SK-N-SH (cell line): ENCODE data around the gene MRM1. TPM values are rescaled to one million over a fixed set of nuclear protein-coding genes. Genes with fewer than 3 reads are reported as not detected.
A peak's percentile ranks its signal among the peaks of the same experiment; 100 is the strongest.

Experiments used
- CTCF ChIA-PET: fragments of 300-600, 350-600 bp; formaldehyde crosslinking; extraction: SDS; loops from one replicate; lab custom pipeline; 2021; lab: Yijun Ruan, JAX
- POLR2A ChIA-PET: fragments of 350-600 bp; sonication (Branson Sonifier 250); formaldehyde crosslinking; extraction: SDS; loops from one replicate; lab custom pipeline; 2020; ENCODE audit warnings: antibody characterized with exemption, inconsistent platforms; lab: Yijun Ruan, JAX
- DNase-seq: peaks from one replicate; pipeline ENCODE4 v3.0.0; 2012
- H2AFZ ChIP-seq: fragments of 200-600 bp; sonication (generic); 2 replicates; pipeline ENCODE4 v1.8.1; 2016; ENCODE audit warnings: antibody characterized with exemption, mild to moderate bottlenecking, low read depth
- H3F3A ChIP-seq: fragments of 200-600 bp; sonication (generic); replicated peaks from 2 replicates; pipeline ENCODE3; 2016; ENCODE audit warnings: antibody characterized with exemption, mild to moderate bottlenecking; ENCODE audit not compliant: insufficient read depth
- H3K27ac ChIP-seq, 2 experiments: fragments of 200-500 bp in 1 of 2; fragments of 200-600 bp in 1 of 2; sonication (Bioruptor generic) in 1 of 2; sonication (generic), shearing (Covaris generic) in 1 of 2; 2 replicates each; pipeline versions ENCODE4 v1.5.1 to v1.6.1; 2014 to 2016; ENCODE audit warnings: low read depth in 2 of 2, inconsistent platforms in 1 of 2, low read length in 1 of 2, mild to moderate bottlenecking in 1 of 2, mixed read lengths in 1 of 2
- H3K27me3 ChIP-seq: fragments of 200-600 bp; sonication (generic), shearing (Covaris generic); 2 replicates; pipeline ENCODE4 v1.6.1; 2016; ENCODE audit warnings: mixed run types; ENCODE audit not compliant: insufficient read depth
- H3K36me3 ChIP-seq, 2 experiments: fragments of 200-500 bp in 1 of 2; fragments of 200-600 bp in 1 of 2; sonication (Bioruptor generic) in 1 of 2; sonication (generic) in 1 of 2; replicated peaks in 1 of 2; 2 replicates each; pipeline versions ENCODE3 to v1.5.1; 2014 to 2016; ENCODE audit warnings: low read length in 1 of 2, mild to moderate bottlenecking in 1 of 2; ENCODE audit not compliant: insufficient read depth in 2 of 2, control insufficient read depth in 1 of 2
- H3K4me1 ChIP-seq, 2 experiments: fragments of 200-500 bp in 1 of 2; fragments of 200-600 bp in 1 of 2; sonication (Bioruptor generic) in 1 of 2; sonication (generic), shearing (Covaris generic) in 1 of 2; 2 replicates each; pipeline versions ENCODE4 v1.5.1 to v1.6.1; 2014 to 2016; ENCODE audit warnings: low read depth in 1 of 2, low read length in 1 of 2, mixed run types in 1 of 2; ENCODE audit not compliant: insufficient read depth in 2 of 2, control insufficient read depth in 1 of 2
- H3K4me2 ChIP-seq: fragments of 200-600 bp; sonication (generic), shearing (Covaris generic); 2 replicates; pipeline ENCODE4 v1.6.1; 2017; ENCODE audit warnings: mixed run types
- H3K4me3 ChIP-seq, 2 experiments: fragments of 200-500 bp in 1 of 2; fragments of 200-600 bp in 1 of 2; sonication (Bioruptor generic) in 1 of 2; sonication (generic), shearing (Covaris generic) in 1 of 2; 2 replicates each; pipeline versions ENCODE4 v1.5.1 to v1.8.1; 2014 to 2016; ENCODE audit warnings: low read depth in 2 of 2, inconsistent platforms in 1 of 2, low read length in 1 of 2, mild to moderate bottlenecking in 1 of 2, mixed read lengths in 1 of 2, moderate library complexity in 1 of 2
- H3K79me2 ChIP-seq: fragments of 200-600 bp; sonication (generic); 2 replicates; pipeline ENCODE4 v1.8.1; 2017; ENCODE audit warnings: mild to moderate bottlenecking; ENCODE audit not compliant: insufficient read depth
- H3K9ac ChIP-seq: fragments of 200-600 bp; sonication (generic); 2 replicates; pipeline ENCODE4 v1.6.1; 2017; ENCODE audit warnings: mixed run types
- H3K9me2 ChIP-seq: fragments of 200-600 bp; sonication (generic); 2 replicates; pipeline ENCODE4 v1.6.1; 2017; ENCODE audit warnings: mixed run types
- H3K9me3 ChIP-seq: fragments of 200-600 bp; sonication (generic); 2 replicates; pipeline ENCODE4 v1.6.1; 2017; ENCODE audit warnings: mixed run types, mild to moderate bottlenecking, moderate library complexity
- H4K20me1 ChIP-seq: fragments of 200-600 bp; sonication (generic); 2 replicates; pipeline ENCODE4 v1.6.1; 2017; ENCODE audit warnings: mild to moderate bottlenecking, mixed run types; ENCODE audit not compliant: insufficient read depth
- CHD2 ChIP-seq: fragments of 150-350 bp; IDR thresholded peaks from 2 replicates; pipeline ENCODE4 v1.6.1; 2018; ENCODE audit warnings: low read length; ENCODE audit not compliant: partially characterized antibody
- CTCF ChIP-seq: fragments of 200-600 bp; sonication (generic); IDR thresholded peaks from 2 replicates; pipeline ENCODE4 v1.6.1; 2017; ENCODE audit warnings: antibody characterized with exemption, mild to moderate bottlenecking, moderate library complexity
- EP300 ChIP-seq, 2 experiments: IDR thresholded peaks; 2 replicates each; pipeline versions ENCODE4 v1.4.0 to v1.6.1; 2012; ENCODE audit warnings: borderline replicate concordance in 1 of 2, low read depth in 1 of 2, low read length in 1 of 2
- EZH2phosphoT487 ChIP-seq: fragments of 200-600 bp; sonication (generic); IDR thresholded peaks from 2 replicates; pipeline ENCODE4 v1.6.1; 2017; ENCODE audit warnings: low read depth, mixed run types, mild to moderate bottlenecking, antibody characterized with exemption, moderate library complexity, borderline replicate concordance
- FOSL2 ChIP-seq: IDR thresholded peaks from 2 replicates; pipeline ENCODE4 v1.4.0; 2012; ENCODE audit warnings: low read depth, mild to moderate bottlenecking, moderate library complexity, borderline replicate concordance
- FOXJ3 ChIP-seq: sonication (generic); formaldehyde crosslinking; IDR thresholded peaks from 2 replicates; pipeline ENCODE4 v1.5.1; 2020; ENCODE audit warnings: mild to moderate bottlenecking, missing genetic modification reagents
- GABPA ChIP-seq: IDR thresholded peaks from 2 replicates; pipeline ENCODE4 v1.4.0; 2012; ENCODE audit warnings: low read depth, mild to moderate bottlenecking
- IRF3 ChIP-seq: fragments of 150-350 bp; IDR thresholded peaks from 2 replicates; pipeline ENCODE4 v1.6.1; 2016; ENCODE audit warnings: mild to moderate bottlenecking, low read depth, low read length
- MEF2A ChIP-seq: IDR thresholded peaks from 2 replicates; pipeline ENCODE4 v1.4.0; 2012; ENCODE audit warnings: low read depth, borderline replicate concordance
- MXI1 ChIP-seq: IDR thresholded peaks from 2 replicates; pipeline ENCODE4 v1.6.1; 2012; ENCODE audit warnings: mild to moderate bottlenecking, low read depth, low read length, improper control_type of control experiment
- NFIC ChIP-seq: IDR thresholded peaks from 2 replicates; pipeline ENCODE4 v1.4.0; 2012; ENCODE audit warnings: borderline replicate concordance
- POLR2AphosphoS5 ChIP-seq: IDR thresholded peaks from 2 replicates; pipeline ENCODE4 v1.6.1; 2012; ENCODE audit warnings: low read depth, low read length
- RFX5 ChIP-seq: IDR thresholded peaks from 2 replicates; pipeline ENCODE4 v1.6.1; 2012; ENCODE audit warnings: mild to moderate bottlenecking, improper control_type of control experiment, low read length
- RXRA ChIP-seq: IDR thresholded peaks from 2 replicates; pipeline ENCODE4 v1.4.0; 2012; ENCODE audit warnings: low read depth, mild to moderate bottlenecking, borderline replicate concordance
- SIN3A ChIP-seq: IDR thresholded peaks from 2 replicates; pipeline ENCODE4 v1.6.1; 2012; ENCODE audit warnings: low read depth, mild to moderate bottlenecking, low read length, moderate library complexity, borderline replicate concordance
- TAF1 ChIP-seq: IDR thresholded peaks from 2 replicates; pipeline ENCODE4 v1.6.1; 2012; ENCODE audit warnings: low read depth, mild to moderate bottlenecking, low read length, moderate library complexity, borderline replicate concordance
- TCF12 ChIP-seq: IDR thresholded peaks from 2 replicates; pipeline ENCODE4 v1.4.0; 2012
- YY1 ChIP-seq: IDR thresholded peaks from 2 replicates; pipeline ENCODE4 v1.4.0; 2012; ENCODE audit warnings: low read depth, mild to moderate bottlenecking
- ZBTB33 ChIP-seq: IDR thresholded peaks from 2 replicates; pipeline ENCODE4 v1.4.0; 2012; ENCODE audit warnings: low read depth, borderline replicate concordance
- WGBS: methylation state at CpG from one replicate; pipeline ENCODE4 v1.1.6; 2017; ENCODE audit warnings: low lambda C conversion rate; 5-methylcytosine and 5-hydroxymethylcytosine counted together
- polyA plus RNA-seq, 3 experiments: library from polyadenylated mRNA; depleted of rRNA; stranded (reverse); fragments of >200 nt; gene quantifications; 2 replicates each; pipeline ENCODE4 v1.2.3, GENCODE V29; 2012

The MRM1 gene
- polyA plus RNA-seq, 1 of the 3 experiments (the other 2 are of a cell fraction): 9.8 TPM

- peak; percentile 74 for DNase-seq
- Histone ChIP-seq H4K20me1 (no peaks in the 10 kb centered on the region), H3K4me1 (peaks cover 0 to 18% of the 10 kb centered on the region in 2 experiments; a peak in 1 of 4 replicates), H3K27me3 (no peaks in the 10 kb centered on the region), H2AFZ (no peak overlapping the region), H3K9ac (no peak overlapping the region), H3K9me2 (no peaks in the 10 kb centered on the region), H3K27ac (no peak overlapping the region), H3K36me3 (no peaks in the 10 kb centered on the region), H3K9me3 (no peaks in the 10 kb centered on the region), H3K79me2 (no peaks in the 10 kb centered on the region), H3K4me3 (no peak overlapping the region), H3F3A (no peaks in the 10 kb centered on the region), H3K4me2 (no peak overlapping the region)
- 92% methylated on average over 12 of the region's 12 CpGs for WGBS
- POLR2A ChIA-PET: no interaction called here
- CTCF ChIA-PET: interaction anchor here (0.7 to 13.5 kb wide), 16 partner anchors 13 to 770 kb away, joined by 3 to 236 read pairs (median 9); partner anchors contain the start of gene MRM1
- TF ChIP-seq NFIC (no peak), FOSL2 (no peak), ZBTB33 (no peak), MXI1 (no peak), CHD2 (no peak), TCF12 (no peak), TAF1 (no peak)
Measured at GRCh38 chr17:36627101-36627500, 25.7 kb downstream of the MRM1 start.

- 77% methylated on average over 2 of the region's 2 CpGs for WGBS
- ChIA-PET POLR2A (no interaction called here), CTCF (interaction anchor here (0.5 to 13.5 kb wide), 53 partner anchors 8 to 745 kb away, joined by 3 to 236 read pairs (median 6); partner anchors contain the start of genes AATF, LHX1 and MRM1)
Measured at GRCh38 chr17:36628576-36628975, 27.2 kb downstream of the MRM1 start.

More at GRCh38 chr17:36628576-36628975, 27.2 kb downstream of the MRM1 start:
- H3K79me2 ChIP-seq: no peaks in the 10 kb centered on the region
- peaks cover 0 to 18% of the 10 kb centered on the region in 2 experiments; a peak in 1 of 4 replicates for H3K4me1 ChIP-seq
- H3K27ac ChIP-seq: no peak overlapping the region
- no peak for DNase-seq
- H3K27me3 ChIP-seq: no peaks in the 10 kb centered on the region
- no peaks in the 10 kb centered on the region for H4K20me1 ChIP-seq
- no peaks in the 10 kb centered on the region for H3K9me2 ChIP-seq
- no peak overlapping the region for H3K4me2 ChIP-seq
- no peaks in the 10 kb centered on the region for H3K9me3 ChIP-seq
- H3F3A ChIP-seq: no peaks in the 10 kb centered on the region
- H3K36me3 ChIP-seq: no peaks in the 10 kb centered on the region
- H2AFZ ChIP-seq: no peak overlapping the region
- H3K9ac ChIP-seq: no peak overlapping the region
- H3K4me3 ChIP-seq: no peak overlapping the region
- TF ChIP-seq TAF1 (no peak), YY1 (no peak), GABPA (no peak), ZBTB33 (no peak), MXI1 (no peak), FOXJ3 (CRISPR knock-in tag) (no peak), CHD2 (no peak), RFX5 (no peak), MEF2A (no peak), EP300 (IDR thresholded peaks at IDR 0.05; ENCODE audit: borderline replicate concordance in 1 of 2, low read depth in 1 of 2, low read length in 1 of 2) (no peak), EZH2phosphoT487 (no peak), SIN3A (no peak), IRF3 (no peak), CTCF (no peak), POLR2AphosphoS5 (no peak), NFIC (no peak), RXRA (no peak)
